ENCODE results near the gene HIVEP3.

The HIVEP3 gene

DNA sequence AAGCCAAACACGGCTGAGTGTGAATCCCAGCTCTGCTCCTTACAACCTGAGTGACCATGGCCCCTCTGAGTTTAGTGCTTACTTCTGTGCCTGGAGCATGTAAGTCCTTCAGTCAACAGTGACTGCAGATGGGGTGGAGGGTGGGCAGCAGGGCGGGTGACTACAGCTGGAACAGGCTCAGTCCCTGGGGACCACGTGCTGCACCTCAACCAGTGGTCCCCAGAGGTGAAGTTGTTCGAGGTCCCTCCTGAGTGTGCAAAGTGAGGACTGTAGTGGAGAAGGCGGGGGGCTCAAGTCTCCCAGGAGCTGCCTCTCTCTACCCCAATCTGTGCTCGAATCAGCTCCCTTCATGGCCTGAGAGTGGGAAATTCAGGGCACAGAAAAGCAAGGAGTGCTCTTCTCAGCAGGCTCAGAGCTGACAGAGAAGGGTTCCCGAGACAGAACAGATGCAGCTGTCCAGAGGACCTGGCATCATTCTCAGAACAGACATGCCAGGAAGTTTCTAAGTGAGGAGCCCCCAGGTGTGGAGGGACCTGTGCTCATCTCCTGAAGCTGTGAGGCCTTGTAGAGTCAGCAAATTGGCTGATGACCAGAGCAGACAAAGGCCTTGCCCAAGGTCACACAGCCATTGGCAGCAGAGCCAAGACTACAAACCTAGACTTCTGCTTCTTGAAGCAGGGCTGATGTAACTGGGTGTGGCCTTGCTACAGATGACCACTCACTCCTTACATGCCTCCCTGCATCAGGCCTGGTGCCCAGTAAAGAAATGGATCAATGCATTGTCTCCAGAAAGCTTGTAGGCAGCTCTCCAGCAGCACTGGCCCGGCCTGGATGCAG is 372.5 kb downstream of the HIVEP3 start:
- Histone ChIP-seq H3K27ac (no peak overlapping the region), H3K9me3 (ENCODE audit: low read depth, low read length) (no peaks in the 10 kb centered on the region), H3K36me3 (ENCODE audit: insufficient read depth, low read length) (no peaks in the 10 kb centered on the region), H3K4me3 (no peak overlapping the region), H3K9ac (ENCODE audit: insufficient read length) (no peak overlapping the region)
- TF ChIP-seq EZH2 (IDR thresholded peaks at IDR 0.05) (no peak), POLR2AphosphoS5 (IDR thresholded peaks at IDR 0.05; ENCODE audit: borderline replicate concordance, low read depth, low read length) (no peak), FOXP2 (optimal IDR thresholded peaks at IDR 0.05; ENCODE audit: control extremely low read depth, extremely low read length, insufficient read depth) (no peak)
- no peak for DNase-seq (ENCODE audit: low read depth, low spot score)

DNA sequence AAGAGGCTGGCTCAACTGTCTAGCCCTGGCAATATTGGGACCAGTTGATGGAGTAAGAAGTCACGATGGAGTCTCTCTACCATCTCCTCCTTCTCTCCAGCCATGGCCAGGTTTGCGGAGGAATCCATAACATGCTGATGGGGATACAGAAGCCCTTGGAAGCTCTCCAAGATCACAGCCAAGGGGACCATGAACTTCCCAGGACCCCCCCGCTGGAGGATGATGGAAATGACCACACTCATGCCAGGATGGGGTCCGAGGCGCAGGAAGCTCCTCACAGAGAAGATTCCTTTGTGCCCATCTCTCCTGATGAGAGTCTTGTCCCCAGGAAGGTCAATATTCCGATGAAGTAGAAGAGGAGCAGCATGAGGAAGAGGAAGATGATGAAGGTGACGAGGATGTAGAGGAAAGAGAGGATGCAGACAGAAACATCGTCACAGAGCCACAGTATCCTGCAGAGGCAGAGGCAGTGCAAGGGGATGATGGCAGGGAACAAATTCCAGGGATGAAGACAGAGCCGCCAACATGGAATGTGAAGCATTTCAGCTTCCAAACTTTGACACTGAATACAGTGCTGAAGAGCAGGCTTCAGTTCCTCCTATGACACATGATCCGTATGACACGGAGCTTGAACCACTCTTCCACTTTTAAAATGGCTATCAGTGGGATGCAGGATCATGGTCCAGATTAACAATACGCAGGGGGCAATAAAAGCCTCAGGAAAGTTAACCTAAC is 376.4 kb downstream of the HIVEP3 start:
- Histone ChIP-seq H3K9ac (ENCODE audit: insufficient read length) (no peak overlapping the region), H3K9me3 (ENCODE audit: low read depth, low read length) (no peaks in the 10 kb centered on the region), H3K36me3 (ENCODE audit: insufficient read depth, low read length) (no peaks in the 10 kb centered on the region), H3K4me3 (no peak overlapping the region), H3K27ac (no peak overlapping the region)
- TF ChIP-seq FOXP2 (optimal IDR thresholded peaks at IDR 0.05; ENCODE audit: control extremely low read depth, extremely low read length, insufficient read depth) (no peak), EZH2 (IDR thresholded peaks at IDR 0.05) (no peak), POLR2AphosphoS5 (IDR thresholded peaks at IDR 0.05; ENCODE audit: borderline replicate concordance, low read depth, low read length) (no peak)
- DNase-seq (ENCODE audit: low read depth, low spot score) = no peak

DNA sequence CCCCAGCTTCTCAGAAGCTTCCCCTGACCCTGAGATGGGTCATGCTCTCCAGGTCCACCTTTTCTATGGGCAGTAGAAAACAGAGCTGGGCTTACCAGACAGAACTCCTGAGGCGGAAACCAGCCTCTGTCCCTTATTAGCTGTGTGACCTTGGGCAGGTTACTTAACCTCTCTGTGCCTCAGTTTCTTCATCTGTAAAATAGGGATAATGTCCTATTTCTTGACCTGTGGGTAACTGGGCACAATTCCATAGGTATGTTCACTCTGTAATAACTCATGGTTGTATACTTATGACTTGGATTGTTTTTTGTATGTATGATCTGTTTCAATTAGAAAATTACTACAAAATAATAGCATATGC is 377.1 kb downstream of the HIVEP3 start:
- Histone ChIP-seq H3K9me3 (ENCODE audit: low read depth, low read length) (no peaks in the 10 kb centered on the region), H3K36me3 (ENCODE audit: insufficient read depth, low read length) (no peaks in the 10 kb centered on the region), H3K9ac (ENCODE audit: insufficient read length) (no peak overlapping the region), H3K27ac (no peak overlapping the region), H3K4me3 (no peak overlapping the region)
- DNase-seq (ENCODE audit: low read depth, low spot score) = no peak
- no peak for TF ChIP-seq FOXP2 (optimal IDR thresholded peaks at IDR 0.05; ENCODE audit: control extremely low read depth, extremely low read length, insufficient read depth)
- no peak for TF ChIP-seq EZH2 (IDR thresholded peaks at IDR 0.05)
- no peak for TF ChIP-seq POLR2AphosphoS5 (IDR thresholded peaks at IDR 0.05; ENCODE audit: borderline replicate concordance, low read depth, low read length)

DNA sequence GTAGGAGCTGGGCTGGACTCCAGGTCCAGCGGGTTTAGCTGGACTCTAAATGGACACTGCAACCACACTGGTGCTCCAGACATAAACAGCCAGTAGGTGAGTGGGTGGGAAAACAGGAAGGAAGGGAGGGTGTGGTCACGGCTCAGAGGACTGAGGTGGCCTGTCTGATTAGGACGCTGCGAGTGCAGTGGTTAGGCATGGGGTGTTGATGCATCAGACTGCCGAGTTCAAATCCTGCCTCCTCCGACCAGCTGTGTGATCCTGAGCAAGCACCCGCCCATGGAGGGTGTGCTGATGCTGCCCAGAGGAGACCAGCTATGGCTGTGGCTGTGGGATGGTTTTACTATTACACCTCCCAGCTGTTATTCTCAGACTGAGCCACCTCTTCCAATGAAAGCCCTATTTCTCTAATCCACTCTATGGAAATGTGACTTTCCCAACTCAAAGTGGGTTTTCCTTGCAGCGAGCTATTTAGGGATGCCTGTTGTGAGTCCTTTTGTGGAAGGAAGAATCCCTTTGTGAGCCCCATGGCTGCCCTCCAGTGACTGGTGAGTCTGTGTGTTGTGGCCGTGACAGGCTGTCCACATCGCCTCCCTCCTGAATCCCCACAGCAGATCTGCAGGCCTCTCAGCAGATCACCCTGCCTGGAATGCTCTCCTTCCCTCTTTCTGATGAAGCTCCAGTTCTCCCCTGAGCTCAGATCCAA is 377.7 kb downstream of the HIVEP3 start:
- Histone ChIP-seq H3K4me3 (no peak overlapping the region), H3K27ac (no peak overlapping the region), H3K9me3 (ENCODE audit: low read depth, low read length) (no peaks in the 10 kb centered on the region), H3K36me3 (ENCODE audit: insufficient read depth, low read length) (no peaks in the 10 kb centered on the region), H3K9ac (ENCODE audit: insufficient read length) (no peak overlapping the region)
- no peak for TF ChIP-seq POLR2AphosphoS5 (IDR thresholded peaks at IDR 0.05; ENCODE audit: borderline replicate concordance, low read depth, low read length)
- no peak for TF ChIP-seq FOXP2 (optimal IDR thresholded peaks at IDR 0.05; ENCODE audit: control extremely low read depth, extremely low read length, insufficient read depth)
- TF ChIP-seq EZH2 (IDR thresholded peaks at IDR 0.05) = no peak
- DNase-seq (ENCODE audit: low read depth, low spot score) = no peak

DNA sequence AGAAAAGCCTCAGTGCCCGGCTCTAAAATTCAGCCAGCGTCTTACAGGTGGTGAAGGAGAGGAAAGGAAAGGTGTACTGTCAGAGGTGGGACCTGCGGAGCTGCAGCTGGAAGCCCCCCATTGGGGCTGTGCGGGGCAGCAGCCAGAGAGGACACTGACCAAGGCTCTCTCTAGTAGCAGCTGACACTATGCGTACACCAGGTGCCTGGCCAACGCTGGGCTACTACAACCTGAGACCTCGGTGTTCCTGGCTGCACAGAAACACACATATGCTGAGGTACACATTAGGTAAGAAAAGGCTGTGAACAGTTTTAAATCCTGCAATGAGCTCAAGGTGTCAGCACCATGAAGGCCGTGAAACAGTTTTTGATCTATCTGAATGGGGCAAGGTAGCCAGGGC is 378.7 kb downstream of the HIVEP3 start:
- Histone ChIP-seq H3K9ac (ENCODE audit: insufficient read length) (no peak overlapping the region), H3K27ac (no peak overlapping the region), H3K36me3 (ENCODE audit: insufficient read depth, low read length) (no peaks in the 10 kb centered on the region), H3K4me3 (no peak overlapping the region), H3K9me3 (ENCODE audit: low read depth, low read length) (no peaks in the 10 kb centered on the region)
- TF ChIP-seq EZH2 (IDR thresholded peaks at IDR 0.05) (no peak), POLR2AphosphoS5 (IDR thresholded peaks at IDR 0.05; ENCODE audit: borderline replicate concordance, low read depth, low read length) (no peak), FOXP2 (optimal IDR thresholded peaks at IDR 0.05; ENCODE audit: control extremely low read depth, extremely low read length, insufficient read depth) (no peak)
- no peak for DNase-seq (ENCODE audit: low read depth, low spot score)

DNA sequence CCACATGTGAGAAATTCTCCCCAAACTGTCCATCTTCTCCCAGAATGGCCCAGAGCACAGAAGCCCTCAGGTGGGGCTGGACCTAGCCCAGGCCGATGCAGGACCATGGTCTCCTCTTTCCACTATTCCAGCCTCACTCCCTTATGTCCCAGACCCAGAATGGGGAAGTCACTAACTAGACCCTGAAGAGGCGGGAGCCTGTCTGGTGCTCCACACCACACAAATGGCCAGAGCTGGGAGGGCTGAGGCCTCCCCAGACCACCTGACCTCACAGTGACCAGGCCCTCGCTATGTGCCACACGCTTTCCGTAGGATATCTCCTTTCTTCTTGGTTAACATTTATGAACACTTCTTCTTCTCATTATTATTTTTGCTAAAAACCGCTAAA is 379.3 kb downstream of the HIVEP3 start:
- H3K27ac ChIP-seq = no peak overlapping the region

DNA sequence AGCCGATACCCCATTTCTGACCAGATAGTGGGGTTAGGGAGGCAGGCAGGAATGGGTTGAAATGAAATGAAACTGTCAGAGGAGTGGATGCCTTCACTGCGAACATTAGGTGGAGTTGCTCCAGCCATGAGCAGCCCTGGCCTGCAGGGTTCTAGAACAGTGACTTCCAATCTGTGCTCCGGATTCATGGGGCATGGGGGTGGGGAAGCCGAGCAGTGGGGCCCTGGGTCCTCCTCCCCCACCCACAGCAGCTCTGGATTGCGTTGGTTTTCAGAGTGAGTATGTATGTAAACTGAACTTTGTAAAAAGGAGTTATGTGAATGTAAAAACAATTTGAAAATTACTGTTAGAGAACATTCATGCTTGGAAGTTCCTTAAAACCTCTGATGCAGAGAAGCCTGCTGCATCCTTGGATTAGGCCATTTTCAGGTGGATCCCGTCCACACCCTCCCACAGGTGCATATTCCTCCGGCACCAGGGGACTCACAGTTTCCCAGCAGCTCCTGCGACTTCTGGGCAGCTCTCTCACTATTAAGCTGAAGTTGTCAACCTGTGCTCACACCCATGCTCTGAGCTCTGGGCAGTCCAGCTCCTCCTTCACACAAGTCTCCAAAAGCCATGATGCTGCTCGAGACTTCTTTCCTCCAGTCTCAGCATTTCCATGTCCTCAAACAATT is 379.8 kb downstream of the HIVEP3 start:
- no peaks in the 10 kb centered on the region for H3K9me3 ChIP-seq (ENCODE audit: low read depth, low read length)
- no peak for TF ChIP-seq EZH2 (IDR thresholded peaks at IDR 0.05)
- no peak for TF ChIP-seq POLR2AphosphoS5 (IDR thresholded peaks at IDR 0.05; ENCODE audit: borderline replicate concordance, low read depth, low read length)
- TF ChIP-seq FOXP2 (optimal IDR thresholded peaks at IDR 0.05; ENCODE audit: control extremely low read depth, extremely low read length, insufficient read depth) = no peak
- no peak overlapping the region for H3K9ac ChIP-seq (ENCODE audit: insufficient read length)
- no peak for DNase-seq (ENCODE audit: low read depth, low spot score)
- H3K36me3 ChIP-seq (ENCODE audit: insufficient read depth, low read length) = no peaks in the 10 kb centered on the region
- no peak overlapping the region for H3K27ac ChIP-seq
- H3K4me3 ChIP-seq = no peak overlapping the region

More for the DNA sequence above, 379.3 kb downstream of the HIVEP3 start:
- no peak overlapping the region for H3K9ac ChIP-seq (ENCODE audit: insufficient read length)
- no peak overlapping the region for H3K4me3 ChIP-seq
- TF ChIP-seq EZH2 (IDR thresholded peaks at IDR 0.05) = no peak
- TF ChIP-seq FOXP2 (optimal IDR thresholded peaks at IDR 0.05; ENCODE audit: control extremely low read depth, extremely low read length, insufficient read depth) = no peak
- no peak for DNase-seq (ENCODE audit: low read depth, low spot score)
- no peaks in the 10 kb centered on the region for H3K9me3 ChIP-seq (ENCODE audit: low read depth, low read length)
- H3K36me3 ChIP-seq (ENCODE audit: insufficient read depth, low read length) = no peaks in the 10 kb centered on the region
